Measurements from ENCODE around the gene YES1.
A peak's percentile ranks its signal among the peaks of the same experiment; 100 is the strongest.
"Not testable (repeated sequence)": the region's sequence is repeated elsewhere in the genome, so short reads cannot be mapped to it uniquely, and the experiment has no call there.

YES1 gene

GRCh38 chr18:717003-717402 is 95.0 kb downstream of the YES1 start:
- no peak for DNase-seq

- no peak for DNase-seq
Observed at GRCh38 chr18:715626-716025, 96.4 kb downstream of the YES1 start.

GRCh38 chr18:713135-713490 is 98.9 kb downstream of the YES1 start:
- DNase-seq = no peak

GRCh38 chr18:712401-713134 is 99.5 kb downstream of the YES1 start, which contains the start of gene ENOSF1:
TSS of gene ENOSF1 (minus strand) at chr18:712630. CDS start at chr18:712587, 43 bp downstream.
- peak; percentile 67 for DNase-seq

GRCh38 chr18:711657-712400 is 100.2 kb downstream of the YES1 start:
- peak; percentile 76 for DNase-seq

GRCh38 chr18:711310-711656 is 100.8 kb downstream of the YES1 start:
- DNase-seq = peak; percentile 55

- no peak for DNase-seq
Observed at GRCh38 chr18:710418-711300, 101.4 kb downstream of the YES1 start.

- no peak for DNase-seq
Observed at GRCh38 chr18:709771-710170, 102.3 kb downstream of the YES1 start.

GRCh38 chr18:708096-708495 is 103.9 kb downstream of the YES1 start:
- no peak for DNase-seq

- no peak for DNase-seq
Observed at GRCh38 chr18:706405-706804, 105.6 kb downstream of the YES1 start.

GRCh38 chr18:703213-703967 is 108.7 kb downstream of the YES1 start:
- no peak for DNase-seq

- DNase-seq = no peak
Observed at GRCh38 chr18:697800-698199, 114.2 kb downstream of the YES1 start.

GRCh38 chr18:697012-697411 is 115.0 kb downstream of the YES1 start:
- no peak for DNase-seq

- DNase-seq = no peak
Observed at GRCh38 chr18:693466-694187, 118.4 kb downstream of the YES1 start.

GRCh38 chr18:692824-693223 is 119.2 kb downstream of the YES1 start:
- no peak for DNase-seq

GRCh38 chr18:688323-688722 is 123.7 kb downstream of the YES1 start:
- DNase-seq = peak; percentile 53

GRCh38 chr18:686339-687111 is 125.5 kb downstream of the YES1 start:
- no peak for DNase-seq

- no peak for DNase-seq
Observed at GRCh38 chr18:685438-685837, 126.6 kb downstream of the YES1 start.

- DNase-seq = peak; percentile 21
Observed at GRCh38 chr18:683531-683930, 128.5 kb downstream of the YES1 start.

- DNase-seq = no peak
Observed at GRCh38 chr18:682833-683232, 129.2 kb downstream of the YES1 start.

GRCh38 chr18:682416-682815 is 129.6 kb downstream of the YES1 start:
- DNase-seq = not testable (repeated sequence)
